DND-41 (cell line): ENCODE data around the gene USP9X.

Source experiments
- CTCF ChIP-seq: IDR thresholded peaks from 2 replicates; pipeline ENCODE4 v1.5.1; 2012; ENCODE audit warnings: borderline replicate concordance, low read length, moderate library complexity, mild to moderate bottlenecking; ENCODE audit not compliant: poor library complexity, severe bottlenecking; ENCODE audit errors: extremely low read depth
- EZH2 ChIP-seq: IDR thresholded peaks from 3 replicates; pipeline ENCODE4 v1.6.1; 2012; ENCODE audit warnings: borderline replicate concordance, low read depth, mild to moderate bottlenecking, moderate library complexity, low read length, inconsistent platforms; ENCODE audit not compliant: severe bottlenecking

DNA sequence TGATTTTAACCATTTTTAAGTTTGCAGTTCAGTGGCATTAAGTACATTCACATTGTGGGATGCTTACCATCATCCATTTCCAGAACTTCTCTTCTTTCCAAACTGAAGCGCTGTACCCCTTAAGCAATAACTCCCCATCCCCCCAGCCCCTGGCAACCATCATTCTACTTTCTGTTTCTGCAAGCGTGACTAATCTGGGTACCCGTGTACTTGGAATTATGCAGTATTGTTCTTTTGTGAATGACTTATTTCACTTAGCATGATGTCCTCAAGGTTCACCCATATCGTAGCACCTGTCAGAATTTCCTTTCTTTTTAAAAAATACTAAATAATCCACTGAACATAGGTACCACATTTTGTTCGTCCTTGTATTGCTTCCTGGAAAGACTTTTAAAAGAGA is 32.9 kb downstream of the USP9X start:
- TF ChIP-seq CTCF = no peak
- TF ChIP-seq EZH2 = no peak
